ENCODE results near the gene TBXAS1.

Gene TBXAS1

GRCh38 chr7:139976838-139977656, 148.0 kb downstream of the TBXAS1 start:
- peak in 1 of 2 donors; percentile 2 for DNase-seq (ENCODE audit: low read depth in 2 of 2)

- DNase-seq (ENCODE audit: low read depth in 2 of 2), result no peak
These were observed 152.4 kb downstream of the TBXAS1 start for GRCh38 chr7:139981511-139981895.

GRCh38 chr7:139982927-139983920, 154.2 kb downstream of the TBXAS1 start:
- no peak for DNase-seq (ENCODE audit: low read depth in 2 of 2)

- no peak for DNase-seq (ENCODE audit: low read depth in 2 of 2)
These were observed 155.8 kb downstream of the TBXAS1 start for GRCh38 chr7:139984642-139985539.

GRCh38 chr7:139985811-139986210, 156.7 kb downstream of the TBXAS1 start:
- DNase-seq (ENCODE audit: low read depth in 2 of 2), result no peak

- DNase-seq (ENCODE audit: low read depth in 2 of 2), result no peak
These were observed 158.8 kb downstream of the TBXAS1 start for GRCh38 chr7:139987691-139988516.

- DNase-seq (ENCODE audit: low read depth in 2 of 2), result no peak
These were observed 160.5 kb downstream of the TBXAS1 start for GRCh38 chr7:139989366-139990141.

- DNase-seq (ENCODE audit: low read depth in 2 of 2), result no peak
These were observed 161.1 kb downstream of the TBXAS1 start for GRCh38 chr7:139990142-139990535.

- DNase-seq (ENCODE audit: low read depth in 2 of 2), result no peak
These were observed 161.7 kb downstream of the TBXAS1 start for GRCh38 chr7:139990571-139991268.

GRCh38 chr7:139991269-139991666, 162.2 kb downstream of the TBXAS1 start:
- no peak for DNase-seq (ENCODE audit: low read depth in 2 of 2)

GRCh38 chr7:139991911-139992310, 162.8 kb downstream of the TBXAS1 start:
- DNase-seq (ENCODE audit: low read depth in 2 of 2), result no peak

- no peak for DNase-seq (ENCODE audit: low read depth in 2 of 2)
These were observed 163.4 kb downstream of the TBXAS1 start for GRCh38 chr7:139992353-139993044.

GRCh38 chr7:139993169-139993568, 164.1 kb downstream of the TBXAS1 start:
- DNase-seq (ENCODE audit: low read depth in 2 of 2), result no peak

GRCh38 chr7:139993592-139993991, 164.5 kb downstream of the TBXAS1 start:
- no peak for DNase-seq (ENCODE audit: low read depth in 2 of 2)

GRCh38 chr7:139994356-139994755, 165.3 kb downstream of the TBXAS1 start:
- no peak for DNase-seq (ENCODE audit: low read depth in 2 of 2)

GRCh38 chr7:139995017-139995915, 166.2 kb downstream of the TBXAS1 start:
- DNase-seq (ENCODE audit: low read depth in 2 of 2), result no peak

- no peak for DNase-seq (ENCODE audit: low read depth in 2 of 2)
These were observed 169.5 kb downstream of the TBXAS1 start for GRCh38 chr7:139998572-139998971.

- no peak for DNase-seq (ENCODE audit: low read depth in 2 of 2)
These were observed 170.5 kb downstream of the TBXAS1 start for GRCh38 chr7:139999516-139999915.

Measured in stimulated activated CD4-positive, alpha-beta T cell treated with anti-CD3 and anti-CD28 coated beads, Interleukin-1b, Interleukin-23, amount 100 ng/mL, for 4 hours (primary cell).